ENCODE measurements around the gene LRMDA.

The LRMDA gene

GRCh38 chr10:76169246-76169645 is 737.8 kb downstream of the LRMDA start:
- no peak for DNase-seq (ENCODE audit: low spot score)
- no peak for TF ChIP-seq CTCF (IDR thresholded peaks at IDR 0.05)
- Histone ChIP-seq H3K4me3 (no peak overlapping the region), H3K27ac (no peak overlapping the region)

- no peak for DNase-seq (ENCODE audit: low spot score)
- H3K4me3 ChIP-seq = no peak overlapping the region
- H3K27ac ChIP-seq = no peak overlapping the region
- TF ChIP-seq CTCF (IDR thresholded peaks at IDR 0.05) = no peak
Observed at GRCh38 chr10:76172020-76172419, 740.6 kb downstream of the LRMDA start.

- TF ChIP-seq CTCF (IDR thresholded peaks at IDR 0.05) = no peak
- no peak overlapping the region for H3K27ac ChIP-seq
- no peak overlapping the region for H3K4me3 ChIP-seq
- no peak for DNase-seq (ENCODE audit: low spot score)
Observed at GRCh38 chr10:76175533-76176165, 744.2 kb downstream of the LRMDA start.

- H3K4me3 ChIP-seq = no peak overlapping the region
- DNase-seq (ENCODE audit: low spot score) = no peak
- no peak overlapping the region for H3K27ac ChIP-seq
- TF ChIP-seq CTCF (IDR thresholded peaks at IDR 0.05) = no peak
Observed at GRCh38 chr10:76176166-76176550, 744.7 kb downstream of the LRMDA start.

GRCh38 chr10:76177936-76178335 is 746.5 kb downstream of the LRMDA start:
- H3K4me3 ChIP-seq = no peak overlapping the region
- H3K27ac ChIP-seq = no peak overlapping the region
- no peak for TF ChIP-seq CTCF (IDR thresholded peaks at IDR 0.05)
- DNase-seq (ENCODE audit: low spot score) = no peak

- no peak for TF ChIP-seq CTCF (IDR thresholded peaks at IDR 0.05)
- no peak for DNase-seq (ENCODE audit: low spot score)
- Histone ChIP-seq H3K4me3 (no peak overlapping the region), H3K27ac (no peak overlapping the region)
Observed at GRCh38 chr10:76178532-76179292, 747.3 kb downstream of the LRMDA start.

- no peak overlapping the region for H3K4me3 ChIP-seq
- H3K27ac ChIP-seq = no peak overlapping the region
- no peak for TF ChIP-seq CTCF (IDR thresholded peaks at IDR 0.05)
- DNase-seq (ENCODE audit: low spot score) = no peak
Observed at GRCh38 chr10:76179806-76180205, 748.4 kb downstream of the LRMDA start.

All from coronary artery (tissue), 2 donors.